OCI-LY1 (cell line): ENCODE measurements around the gene KNCN.

Experiments
- H2AFZ ChIP-seq: fragments of 200-600 bp; sonication (generic), shearing (Covaris generic); 2 replicates; pipeline ENCODE4 v1.6.0; 2014; ENCODE audit warnings: antibody characterized with exemption, mild to moderate bottlenecking, low read length
- H3F3A ChIP-seq: fragments of 200-600 bp; sonication (generic), shearing (Covaris generic); 2 replicates; pipeline ENCODE4 v1.6.0; 2014; ENCODE audit warnings: mild to moderate bottlenecking, antibody characterized with exemption, low read length, moderate library complexity; ENCODE audit not compliant: insufficient read depth
- H3K27ac ChIP-seq: fragments of 200-600 bp; sonication (generic); 2 replicates; pipeline ENCODE4 v1.5.1; 2014; ENCODE audit warnings: low read length, mixed run types, mild to moderate bottlenecking, low read depth; ENCODE audit not compliant: poor library complexity, severe bottlenecking
- H3K27me3 ChIP-seq: fragments of 200-600 bp; sonication (generic); 2 replicates; pipeline ENCODE4 v1.6.0; 2014; ENCODE audit warnings: antibody characterized with exemption, mild to moderate bottlenecking, low read length, moderate library complexity; ENCODE audit not compliant: insufficient read depth
- H3K36me3 ChIP-seq: fragments of 200-600 bp; sonication (generic); 2 replicates; pipeline ENCODE4 v1.6.1; 2014; ENCODE audit warnings: mild to moderate bottlenecking, antibody characterized with exemption, low read length, moderate library complexity, mixed read lengths; ENCODE audit not compliant: insufficient read depth
- H3K4me1 ChIP-seq: fragments of 200-600 bp; sonication (generic); 2 replicates; pipeline ENCODE4 v1.5.1; 2014; ENCODE audit warnings: mild to moderate bottlenecking, low read length, moderate library complexity; ENCODE audit not compliant: insufficient read depth, severe bottlenecking
- H3K4me2 ChIP-seq: fragments of 200-600 bp; sonication (generic), shearing (Covaris generic); 2 replicates; pipeline ENCODE4 v1.6.1; 2014; ENCODE audit warnings: low read length
- H3K4me3 ChIP-seq: fragments of 200-600 bp; sonication (generic); 2 replicates; pipeline ENCODE4 v1.5.1; 2014; ENCODE audit warnings: low read length, low read depth, mild to moderate bottlenecking, mixed read lengths; ENCODE audit not compliant: poor library complexity, severe bottlenecking
- H3K79me2 ChIP-seq: fragments of 200-600 bp; shearing (Covaris generic); 2 replicates; pipeline ENCODE4 v1.6.1; 2016; ENCODE audit warnings: mixed run types, low read length, mixed read lengths; ENCODE audit not compliant: insufficient read depth
- H3K9ac ChIP-seq: fragments of 200-600 bp; sonication (generic), shearing (Covaris generic); 2 replicates; pipeline ENCODE4 v1.6.1; 2014; ENCODE audit warnings: mild to moderate bottlenecking, low read length, mixed read lengths
- H3K9me2 ChIP-seq: fragments of 200-600 bp; sonication (generic), shearing (Covaris generic); 2 replicates; pipeline ENCODE4 v1.6.1; 2014; ENCODE audit warnings: low read depth, mild to moderate bottlenecking, low read length, mixed read lengths
- H3K9me3 ChIP-seq: fragments of 200-600 bp; shearing (Covaris generic); 2 replicates; pipeline ENCODE4 v1.6.1; 2014; ENCODE audit warnings: low read length, mixed read lengths
- H4K20me1 ChIP-seq: fragments of 200-600 bp; sonication (generic), shearing (Covaris generic); 2 replicates; pipeline ENCODE4 v1.6.0; 2016; ENCODE audit warnings: mild to moderate bottlenecking, low read length; ENCODE audit not compliant: insufficient read depth
- EZH2 ChIP-seq: fragments of 200-600 bp; sonication (generic), shearing (Covaris generic); IDR thresholded peaks from 2 replicates; pipeline ENCODE4 v1.8.0; 2017; ENCODE audit warnings: borderline replicate concordance, mixed run types, mild to moderate bottlenecking, antibody characterized with exemption, low read length, moderate library complexity, mixed read lengths
- TF ChIP-seq, protein P1 (sequence below): fragments of 200-600 bp; sonication (generic), shearing (Covaris generic); IDR thresholded peaks from 2 replicates; pipeline ENCODE4 v1.5.1; 2017; ENCODE audit warnings: mild to moderate bottlenecking, antibody characterized with exemption, low read length, moderate library complexity, mixed read lengths

KNCN gene

GRCh38 chr1:46596036-46596435 is 44.6 kb upstream of the KNCN start:
- Histone ChIP-seq H3K9me2 (no peaks in the 10 kb centered on the region), H3K27me3 (no peaks in the 10 kb centered on the region), H3K27ac (no peak overlapping the region), H3K4me3 (no peak overlapping the region), H3K9ac (no peak overlapping the region), H3K4me2 (no peak overlapping the region), H3K36me3 (peaks cover 24% of the 10 kb centered on the region), H3K4me1 (no peaks in the 10 kb centered on the region), H3F3A (no peaks in the 10 kb centered on the region), H3K9me3 (no peaks in the 10 kb centered on the region), H4K20me1 (no peaks in the 10 kb centered on the region), H3K79me2 (no peaks in the 10 kb centered on the region), H2AFZ (no peak overlapping the region)
- TF ChIP-seq EZH2: no peak
- TF ChIP-seq, protein P1, sequence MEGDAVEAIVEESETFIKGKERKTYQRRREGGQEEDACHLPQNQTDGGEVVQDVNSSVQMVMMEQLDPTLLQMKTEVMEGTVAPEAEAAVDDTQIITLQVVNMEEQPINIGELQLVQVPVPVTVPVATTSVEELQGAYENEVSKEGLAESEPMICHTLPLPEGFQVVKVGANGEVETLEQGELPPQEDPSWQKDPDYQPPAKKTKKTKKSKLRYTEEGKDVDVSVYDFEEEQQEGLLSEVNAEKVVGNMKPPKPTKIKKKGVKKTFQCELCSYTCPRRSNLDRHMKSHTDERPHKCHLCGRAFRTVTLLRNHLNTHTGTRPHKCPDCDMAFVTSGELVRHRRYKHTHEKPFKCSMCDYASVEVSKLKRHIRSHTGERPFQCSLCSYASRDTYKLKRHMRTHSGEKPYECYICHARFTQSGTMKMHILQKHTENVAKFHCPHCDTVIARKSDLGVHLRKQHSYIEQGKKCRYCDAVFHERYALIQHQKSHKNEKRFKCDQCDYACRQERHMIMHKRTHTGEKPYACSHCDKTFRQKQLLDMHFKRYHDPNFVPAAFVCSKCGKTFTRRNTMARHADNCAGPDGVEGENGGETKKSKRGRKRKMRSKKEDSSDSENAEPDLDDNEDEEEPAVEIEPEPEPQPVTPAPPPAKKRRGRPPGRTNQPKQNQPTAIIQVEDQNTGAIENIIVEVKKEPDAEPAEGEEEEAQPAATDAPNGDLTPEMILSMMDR: no peak

DNA sequence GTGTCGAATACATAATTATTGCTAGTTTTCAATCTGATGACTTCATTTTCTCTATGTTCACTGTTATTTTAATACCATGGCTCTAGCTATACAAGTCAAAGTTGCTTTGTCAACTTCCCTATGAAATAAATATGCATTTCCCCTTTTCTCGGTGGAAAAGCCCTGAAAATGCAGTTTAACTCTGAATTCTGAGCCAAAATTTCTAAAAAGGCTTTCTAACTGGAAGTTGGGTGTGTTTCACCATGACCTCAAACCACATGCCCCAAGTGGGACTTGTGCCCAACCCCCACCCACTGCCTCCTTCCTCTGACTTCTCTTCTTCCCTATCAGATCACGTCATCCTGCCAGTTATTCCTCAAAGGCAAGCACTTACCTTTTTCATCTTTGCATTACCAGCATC is 43.7 kb upstream of the KNCN start:
- Histone ChIP-seq H4K20me1 (no peaks in the 10 kb centered on the region), H3K4me1 (no peaks in the 10 kb centered on the region), H3K9me2 (no peaks in the 10 kb centered on the region), H3K79me2 (no peaks in the 10 kb centered on the region), H3K27me3 (no peaks in the 10 kb centered on the region), H3K9me3 (peaks cover 4% of the 10 kb centered on the region), H3K4me3 (no peak overlapping the region), H3K9ac (no peak overlapping the region), H3F3A (no peaks in the 10 kb centered on the region), H3K4me2 (no peak overlapping the region), H3K27ac (no peak overlapping the region), H3K36me3 (peaks cover 33% of the 10 kb centered on the region), H2AFZ (no peak overlapping the region)
- TF ChIP-seq, protein P1: no peak
- TF ChIP-seq EZH2: no peak

GRCh38 chr1:46594063-46594462 is 42.6 kb upstream of the KNCN start:
- Histone ChIP-seq H2AFZ (no peak overlapping the region), H3K4me1 (no peaks in the 10 kb centered on the region), H3K9ac (no peak overlapping the region), H3F3A (no peaks in the 10 kb centered on the region), H4K20me1 (no peaks in the 10 kb centered on the region), H3K9me2 (no peaks in the 10 kb centered on the region), H3K4me2 (no peak overlapping the region), H3K36me3 (peaks cover 43% of the 10 kb centered on the region), H3K79me2 (no peaks in the 10 kb centered on the region), H3K27me3 (no peaks in the 10 kb centered on the region), H3K4me3 (no peak overlapping the region), H3K27ac (no peak overlapping the region), H3K9me3 (peaks cover 9% of the 10 kb centered on the region)
- TF ChIP-seq EZH2: no peak
- TF ChIP-seq, protein P1: no peak
